Hepatocyte (in vitro differentiated cells): ENCODE results near the gene DAPK2. TPM values are rescaled to one million over a fixed set of nuclear protein-coding genes. Genes with fewer than 3 reads are reported as not detected.

Experiments used
- DNase-seq: peaks from one replicate; pipeline ENCODE4 v3.0.0-alpha.2; 2016; ENCODE audit warnings: low spot score
- H2AFZ ChIP-seq: fragments of 200-600 bp; sonication (generic); 2 replicates; pipeline ENCODE4 v1.6.0; 2016; ENCODE audit warnings: antibody characterized with exemption, mild to moderate bottlenecking
- H3K27ac ChIP-seq: fragments of 200-600 bp; sonication (generic); 2 replicates; pipeline ENCODE4 v1.5.1; 2016; ENCODE audit warnings: mild to moderate bottlenecking
- H3K27me3 ChIP-seq: fragments of 200-600 bp; sonication (generic); 2 replicates; pipeline ENCODE4 v1.6.1; 2016
- H3K36me3 ChIP-seq: fragments of 200-600 bp; sonication (generic); replicated peaks from 2 replicates; pipeline ENCODE4 v1.5.1; 2016; ENCODE audit warnings: low read depth; ENCODE audit not compliant: insufficient read depth
- H3K4me1 ChIP-seq: fragments of 200-600 bp; sonication (generic); 2 replicates; pipeline ENCODE4 v1.5.1; 2016; ENCODE audit warnings: mild to moderate bottlenecking, moderate library complexity; ENCODE audit not compliant: insufficient read depth
- H3K4me2 ChIP-seq: fragments of 200-600 bp; sonication (generic); 2 replicates; pipeline ENCODE4 v1.6.0; 2016
- H3K4me3 ChIP-seq: fragments of 200-600 bp; sonication (generic); 2 replicates; pipeline ENCODE4 v1.5.1; 2016; ENCODE audit warnings: mild to moderate bottlenecking
- H3K79me2 ChIP-seq: fragments of 200-600 bp; sonication (generic); 2 replicates; pipeline ENCODE4 v1.6.0; 2017; ENCODE audit warnings: mild to moderate bottlenecking
- H3K9me2 ChIP-seq: fragments of 200-600 bp; sonication (generic); replicated peaks from 2 replicates; pipeline ENCODE4 v1.6.0; 2017; ENCODE audit warnings: mild to moderate bottlenecking; ENCODE audit not compliant: insufficient read depth
- H3K9me3 ChIP-seq: fragments of 200-600 bp; sonication (generic); 2 replicates; pipeline ENCODE4 v1.5.1; 2016; ENCODE audit warnings: low read depth, mild to moderate bottlenecking
- H4K20me1 ChIP-seq: fragments of 200-600 bp; sonication (generic); 2 replicates; pipeline ENCODE4 v1.6.0; 2016; ENCODE audit warnings: mild to moderate bottlenecking; ENCODE audit not compliant: insufficient read depth, poor library complexity, severe bottlenecking
- EZH2 ChIP-seq: fragments of 200-600 bp; sonication (generic); IDR thresholded peaks from 2 replicates; pipeline ENCODE4 v1.6.1; 2016; ENCODE audit warnings: antibody characterized with exemption, mild to moderate bottlenecking, borderline replicate concordance
- EZH2phosphoT487 ChIP-seq: fragments of 200-600 bp; sonication (generic); IDR thresholded peaks from one replicate; pipeline ENCODE4 v1.6.1; 2018; ENCODE audit warnings: antibody characterized with exemption, mild to moderate bottlenecking, low read depth, moderate library complexity; ENCODE audit not compliant: unreplicated experiment, severe bottlenecking
- WGBS: methylation state at CpG from one replicate; pipeline ENCODE4 v1.1.6; 2016; ENCODE audit warnings: low lambda C conversion rate; ENCODE audit errors: missing lambda C conversion rate; 5-methylcytosine and 5-hydroxymethylcytosine counted together
- polyA plus RNA-seq: library from polyadenylated mRNA; unstranded; fragments of >200 nt; fragmentation: Nextera tagmentation; extraction: Ambion mirVana; gene quantifications from 2 replicates; pipeline ENCODE4 v1.2.1, GENCODE V29; 2016
- total RNA-seq: library from RNA; depleted of rRNA; stranded (reverse); fragments of >200 nt; gene quantifications from 2 replicates; pipeline ENCODE4 v1.2.3, GENCODE V29; 2014
- TF ChIP-seq, protein P1 (sequence below): fragments of 200-600 bp; sonication (generic); IDR thresholded peaks from 2 replicates; pipeline ENCODE4 v1.5.1; 2016; ENCODE audit warnings: antibody characterized with exemption, mild to moderate bottlenecking; ENCODE audit not compliant: poor library complexity

The DAPK2 gene
- total and polyA plus RNA-seq, 2 experiments from 2014 or later, result 4.9 to 5.1 TPM

- no peaks in the 10 kb centered on the region for H3K27me3 ChIP-seq
- H3K36me3 ChIP-seq, result no peaks in the 10 kb centered on the region
- no peaks in the 10 kb centered on the region for H3K4me1 ChIP-seq
- H3K9me3 ChIP-seq, result no peaks in the 10 kb centered on the region
- H3K79me2 ChIP-seq, result no peaks in the 10 kb centered on the region
- H4K20me1 ChIP-seq, result no peaks in the 10 kb centered on the region
- H3K4me3 ChIP-seq, result no peak overlapping the region
- 87% methylated on average over 9 of the region's 9 CpGs for WGBS
- no peaks in the 10 kb centered on the region for H3K9me2 ChIP-seq
- no peak overlapping the region for H2AFZ ChIP-seq
- H3K27ac ChIP-seq, result no peak overlapping the region
- no peak for DNase-seq
- no peak overlapping the region for H3K4me2 ChIP-seq
- TF ChIP-seq EZH2phosphoT487 (no peak), EZH2 (no peak)
- TF ChIP-seq, protein P1, sequence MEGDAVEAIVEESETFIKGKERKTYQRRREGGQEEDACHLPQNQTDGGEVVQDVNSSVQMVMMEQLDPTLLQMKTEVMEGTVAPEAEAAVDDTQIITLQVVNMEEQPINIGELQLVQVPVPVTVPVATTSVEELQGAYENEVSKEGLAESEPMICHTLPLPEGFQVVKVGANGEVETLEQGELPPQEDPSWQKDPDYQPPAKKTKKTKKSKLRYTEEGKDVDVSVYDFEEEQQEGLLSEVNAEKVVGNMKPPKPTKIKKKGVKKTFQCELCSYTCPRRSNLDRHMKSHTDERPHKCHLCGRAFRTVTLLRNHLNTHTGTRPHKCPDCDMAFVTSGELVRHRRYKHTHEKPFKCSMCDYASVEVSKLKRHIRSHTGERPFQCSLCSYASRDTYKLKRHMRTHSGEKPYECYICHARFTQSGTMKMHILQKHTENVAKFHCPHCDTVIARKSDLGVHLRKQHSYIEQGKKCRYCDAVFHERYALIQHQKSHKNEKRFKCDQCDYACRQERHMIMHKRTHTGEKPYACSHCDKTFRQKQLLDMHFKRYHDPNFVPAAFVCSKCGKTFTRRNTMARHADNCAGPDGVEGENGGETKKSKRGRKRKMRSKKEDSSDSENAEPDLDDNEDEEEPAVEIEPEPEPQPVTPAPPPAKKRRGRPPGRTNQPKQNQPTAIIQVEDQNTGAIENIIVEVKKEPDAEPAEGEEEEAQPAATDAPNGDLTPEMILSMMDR, result no peak
Measured at GRCh38 chr15:63945838-63946298, 100.4 kb downstream of the DAPK2 start.

DNA sequence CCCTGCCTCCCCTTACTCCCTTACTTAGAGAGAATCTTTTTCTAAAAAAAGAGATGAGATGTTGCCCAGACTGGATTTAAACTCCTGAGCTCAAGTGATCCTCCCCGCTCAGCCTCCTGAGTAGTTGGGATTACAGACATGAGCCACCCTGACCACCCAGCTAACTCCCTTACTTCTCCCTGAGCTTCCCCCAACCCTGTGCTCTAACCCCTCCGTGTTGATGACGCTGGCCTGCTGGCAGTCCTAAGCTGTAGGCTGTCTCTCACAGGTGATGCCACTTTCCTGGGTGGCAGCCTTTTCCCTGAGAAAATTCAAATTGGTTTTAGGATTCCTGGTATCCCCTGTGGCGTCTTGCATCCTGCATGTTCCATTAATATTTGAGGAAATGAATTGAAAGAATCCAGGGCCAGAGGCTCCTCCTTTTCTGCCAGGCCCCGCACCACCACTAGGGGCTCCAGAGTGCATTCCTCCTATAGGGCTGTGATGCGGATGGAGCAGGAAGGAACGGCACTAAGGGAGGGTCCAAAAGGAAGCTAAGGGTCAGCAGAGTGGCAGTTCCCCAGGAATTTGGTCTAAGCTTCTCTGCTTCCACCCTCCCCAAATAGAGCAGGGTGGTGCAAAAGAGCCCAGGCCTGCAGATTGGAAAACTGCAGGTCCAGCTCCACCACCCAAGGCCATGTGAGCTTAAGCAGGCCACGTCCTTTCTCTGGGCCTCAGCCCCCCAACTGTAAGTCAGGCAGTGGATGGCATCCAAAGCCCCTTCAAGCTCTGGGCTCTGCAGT is 101.1 kb downstream of the DAPK2 start:
- WGBS, result 51% methylated on average over 8 of the region's 8 CpGs

GRCh38 chr15:63944681-63944955 is 101.7 kb downstream of the DAPK2 start:
- H3K79me2 ChIP-seq, result no peaks in the 10 kb centered on the region
- H3K4me2 ChIP-seq, result no peak overlapping the region
- H3K9me2 ChIP-seq, result no peaks in the 10 kb centered on the region
- H3K4me3 ChIP-seq, result no peak overlapping the region
- H4K20me1 ChIP-seq, result no peaks in the 10 kb centered on the region
- no peak overlapping the region for H3K27ac ChIP-seq
- DNase-seq, result no peak
- no peaks in the 10 kb centered on the region for H3K36me3 ChIP-seq
- no peaks in the 10 kb centered on the region for H3K27me3 ChIP-seq
- no peaks in the 10 kb centered on the region for H3K9me3 ChIP-seq
- WGBS, result 94% methylated on average over 3 of the region's 3 CpGs
- no peaks in the 10 kb centered on the region for H3K4me1 ChIP-seq
- no peak overlapping the region for H2AFZ ChIP-seq
- TF ChIP-seq, protein P1, result no peak
- TF ChIP-seq EZH2 (no peak), EZH2phosphoT487 (no peak)

More for the DNA sequence above, 101.1 kb downstream of the DAPK2 start:
- Histone ChIP-seq H3K9me2 (no peaks in the 10 kb centered on the region), H4K20me1 (no peaks in the 10 kb centered on the region), H3K4me2 (no peak overlapping the region), H3K27ac (no peak overlapping the region), H3K79me2 (no peaks in the 10 kb centered on the region), H3K4me1 (no peaks in the 10 kb centered on the region), H3K4me3 (no peak overlapping the region), H3K9me3 (no peaks in the 10 kb centered on the region), H3K36me3 (no peaks in the 10 kb centered on the region), H3K27me3 (no peaks in the 10 kb centered on the region), H2AFZ (no peak overlapping the region)
- TF ChIP-seq EZH2 (no peak), EZH2phosphoT487 (no peak)
- TF ChIP-seq, protein P1, result peak; percentile 75
- DNase-seq, result peak; percentile 78
